LNCaP clone FGC (cell line): ENCODE measurements around the gene COL18A1.

Experiments used
- DNase-seq: peaks from one replicate; pipeline ENCODE4 v3.0.0-alpha.2; 2011; ENCODE audit warnings: low read depth
- H3K4me3 ChIP-seq: 2 replicates; pipeline ENCODE4 v1.5.1; 2011; ENCODE audit warnings: mild to moderate bottlenecking, low read depth, low read length, control low read depth
- TF ChIP-seq, protein P1 (sequence below): IDR thresholded peaks from 2 replicates; pipeline ENCODE4 v1.5.1; 2012; ENCODE audit warnings: mild to moderate bottlenecking; ENCODE audit not compliant: control insufficient read depth, insufficient read depth; ENCODE audit errors: extremely low read depth

COL18A1 gene

DNA sequence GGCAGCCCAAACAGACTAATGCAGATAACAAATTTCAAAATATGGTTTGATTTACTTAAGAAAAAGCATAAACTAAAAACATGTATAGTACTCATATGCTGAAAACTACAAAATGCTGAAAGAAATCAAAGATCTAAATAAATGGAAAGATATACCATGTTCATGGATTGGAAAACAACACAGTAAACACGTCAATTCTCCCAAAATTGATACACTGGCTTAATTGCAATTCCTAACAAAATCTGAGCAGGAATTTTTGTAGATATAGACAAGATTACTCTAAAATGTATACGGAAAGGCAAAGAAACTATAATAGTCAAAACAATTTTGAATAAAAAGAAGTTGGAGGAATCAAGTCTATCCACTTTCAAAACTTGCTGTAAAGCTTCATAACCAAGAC, 116.3 kb downstream of the COL18A1 start:
- no peak for DNase-seq
- H3K4me3 ChIP-seq = no peak overlapping the region
- TF ChIP-seq, protein P1, sequence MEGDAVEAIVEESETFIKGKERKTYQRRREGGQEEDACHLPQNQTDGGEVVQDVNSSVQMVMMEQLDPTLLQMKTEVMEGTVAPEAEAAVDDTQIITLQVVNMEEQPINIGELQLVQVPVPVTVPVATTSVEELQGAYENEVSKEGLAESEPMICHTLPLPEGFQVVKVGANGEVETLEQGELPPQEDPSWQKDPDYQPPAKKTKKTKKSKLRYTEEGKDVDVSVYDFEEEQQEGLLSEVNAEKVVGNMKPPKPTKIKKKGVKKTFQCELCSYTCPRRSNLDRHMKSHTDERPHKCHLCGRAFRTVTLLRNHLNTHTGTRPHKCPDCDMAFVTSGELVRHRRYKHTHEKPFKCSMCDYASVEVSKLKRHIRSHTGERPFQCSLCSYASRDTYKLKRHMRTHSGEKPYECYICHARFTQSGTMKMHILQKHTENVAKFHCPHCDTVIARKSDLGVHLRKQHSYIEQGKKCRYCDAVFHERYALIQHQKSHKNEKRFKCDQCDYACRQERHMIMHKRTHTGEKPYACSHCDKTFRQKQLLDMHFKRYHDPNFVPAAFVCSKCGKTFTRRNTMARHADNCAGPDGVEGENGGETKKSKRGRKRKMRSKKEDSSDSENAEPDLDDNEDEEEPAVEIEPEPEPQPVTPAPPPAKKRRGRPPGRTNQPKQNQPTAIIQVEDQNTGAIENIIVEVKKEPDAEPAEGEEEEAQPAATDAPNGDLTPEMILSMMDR = no peak

DNA sequence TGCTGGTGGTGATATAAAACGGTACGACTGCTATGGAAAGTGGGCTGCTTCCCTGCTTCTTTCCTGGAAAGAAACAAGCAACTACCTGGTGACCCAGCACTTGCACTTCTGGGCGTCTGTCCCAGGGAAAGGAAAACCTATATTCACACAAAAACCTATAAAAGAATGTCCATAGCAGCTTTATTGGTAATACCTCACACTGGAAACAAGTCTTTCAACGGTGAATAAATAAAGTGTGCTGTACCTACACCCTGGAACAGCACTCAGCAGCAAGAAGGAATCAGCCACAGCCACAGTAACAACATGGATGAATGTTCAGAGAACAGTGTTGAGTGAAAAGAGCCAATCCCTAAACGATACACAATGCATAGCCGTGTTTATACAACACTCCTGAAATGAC, 117.4 kb downstream of the COL18A1 start:
- TF ChIP-seq, protein P1 = no peak
- no peak overlapping the region for H3K4me3 ChIP-seq
- peak; percentile 54 for DNase-seq

DNA sequence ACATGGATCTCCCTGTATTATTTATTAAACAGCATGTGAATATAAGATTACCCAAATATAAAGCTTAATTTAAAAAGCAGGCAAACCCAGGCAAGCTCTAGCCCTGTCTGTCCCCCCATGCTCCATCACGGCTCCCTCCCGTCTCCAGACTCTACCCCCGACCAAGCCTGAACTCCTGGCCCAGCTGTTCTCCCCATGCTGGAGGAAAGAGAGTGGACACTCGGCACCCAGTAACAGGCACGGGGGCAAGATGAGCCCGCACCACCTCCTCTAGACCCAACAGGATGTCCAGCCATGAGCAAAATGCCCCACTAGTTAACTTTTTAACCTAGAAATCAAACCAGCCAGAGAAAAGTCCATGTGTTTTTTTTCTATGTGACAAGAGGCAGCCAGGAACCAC, 118.0 kb downstream of the COL18A1 start:
- no peak overlapping the region for H3K4me3 ChIP-seq
- TF ChIP-seq, protein P1 = no peak

DNA sequence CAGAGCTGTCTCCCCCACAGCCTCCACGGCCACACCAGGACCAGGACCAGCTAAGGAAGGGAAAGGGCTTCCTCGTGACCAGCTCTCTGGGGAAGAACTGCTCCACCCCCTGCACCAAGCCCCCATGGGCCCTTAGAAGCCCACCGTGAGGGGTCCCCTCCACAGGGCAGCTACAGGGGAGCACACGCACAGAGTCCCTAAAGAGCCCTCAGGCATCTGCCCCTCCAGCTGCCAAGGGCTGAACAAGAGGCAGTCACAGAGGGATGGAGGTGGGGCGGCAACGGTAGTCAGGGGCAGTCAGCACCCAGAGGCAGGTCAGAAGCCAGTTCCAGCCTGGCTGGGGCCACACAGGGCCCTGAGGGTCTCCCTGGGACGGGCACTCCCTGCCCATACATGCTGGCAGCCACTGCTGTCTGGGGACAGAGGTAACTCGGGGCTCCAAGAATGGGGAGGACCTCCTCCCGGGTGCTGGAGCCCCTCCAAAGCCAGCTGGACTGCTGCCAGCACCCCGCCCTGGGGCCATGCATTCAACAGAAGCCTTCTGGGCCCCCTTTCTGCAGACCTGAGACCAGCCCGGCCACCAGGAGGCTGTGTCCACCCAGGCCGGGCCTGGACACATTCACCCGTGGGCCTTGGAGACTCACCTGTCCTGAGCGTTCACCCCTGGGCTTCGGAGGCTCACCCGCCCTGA, 118.6 kb downstream of the COL18A1 start:
- no peak for DNase-seq
- TF ChIP-seq, protein P1 = no peak
- no peak overlapping the region for H3K4me3 ChIP-seq

More for the DNA sequence above, 118.0 kb downstream of the COL18A1 start:
- no peak for DNase-seq

DNA sequence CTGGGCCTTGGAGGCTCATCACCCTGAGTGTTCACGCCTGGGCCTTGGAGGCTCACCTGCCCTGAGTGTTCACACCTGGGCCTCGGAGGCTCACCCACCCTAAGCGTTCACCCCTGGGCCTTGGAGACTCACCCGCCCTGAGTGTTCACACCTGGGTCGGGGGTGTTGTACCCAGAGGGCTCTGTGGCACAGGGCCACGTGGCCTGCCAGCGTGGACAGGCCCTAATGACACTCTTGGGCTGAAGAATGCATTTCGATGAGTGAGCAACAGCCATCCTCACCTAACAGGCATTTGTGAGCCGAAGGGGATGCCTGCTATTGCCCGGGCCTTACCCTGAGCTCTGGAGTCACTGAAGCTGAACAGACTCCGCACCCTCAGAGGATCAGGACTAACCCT, 119.8 kb downstream of the COL18A1 start:
- no peak overlapping the region for H3K4me3 ChIP-seq

DNA sequence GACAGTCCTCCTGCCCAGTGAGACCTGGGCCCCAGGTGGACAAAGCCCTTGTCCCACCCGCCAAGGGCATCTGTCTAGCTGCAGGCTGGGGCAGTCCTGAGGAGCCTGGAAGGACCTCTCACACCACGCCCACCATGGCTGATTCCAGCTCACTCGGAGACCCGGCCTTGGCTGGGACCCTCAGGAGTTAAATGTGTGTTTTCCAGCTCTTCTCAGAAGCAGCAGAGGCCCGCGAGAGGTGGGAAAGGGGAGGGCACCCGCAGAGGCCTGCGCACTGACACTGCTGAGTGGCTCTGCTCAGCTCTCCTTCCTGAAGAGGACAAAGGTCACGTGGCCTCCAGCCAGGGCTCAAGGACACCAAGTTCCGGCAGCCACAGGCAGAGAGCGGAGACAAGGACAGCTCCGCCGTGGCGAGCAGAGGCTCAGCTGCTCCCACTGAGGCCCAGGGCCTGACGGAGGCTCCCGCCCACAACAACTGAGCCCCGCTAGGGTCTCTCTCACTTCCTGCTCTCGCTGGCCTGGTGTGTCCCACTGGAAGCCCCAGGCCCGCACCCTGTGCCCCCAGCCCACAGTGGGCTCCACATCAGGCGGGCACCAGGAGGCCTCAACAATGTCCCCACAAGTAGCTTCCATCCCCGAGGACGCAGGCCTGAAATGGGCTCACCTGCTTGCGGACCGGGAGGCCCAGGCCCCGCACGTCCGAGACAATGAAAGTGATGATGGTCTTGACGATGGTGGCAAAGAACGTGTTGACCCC, 120.4 kb downstream of the COL18A1 start:
- no peak for DNase-seq
- no peak overlapping the region for H3K4me3 ChIP-seq
- TF ChIP-seq, protein P1 = no peak

More for the DNA sequence above, 119.8 kb downstream of the COL18A1 start:
- DNase-seq = no peak
- TF ChIP-seq, protein P1 = no peak
